ENCODE measurements around the gene CAMK2D. TPM values are rescaled to one million over a fixed set of nuclear protein-coding genes. Genes with fewer than 3 reads are reported as not detected.

Gene CAMK2D
- total RNA-seq, 1 experiment from 2014 or later = 35.8 TPM

- Histone ChIP-seq H3K9me3 (ENCODE audit: low read depth, low read length, poor library complexity, severe bottlenecking) (no peaks in the 10 kb centered on the region), H3K36me3 (ENCODE audit: insufficient read depth, low read length, poor library complexity, severe bottlenecking) (no peaks in the 10 kb centered on the region), H3K4me3 (ENCODE audit: low read depth, low read length, poor library complexity, severe bottlenecking) (no peak overlapping the region), H3K27me3 (replicated peaks; ENCODE audit: insufficient read depth, low read depth, low read length, poor library complexity) (no peaks in the 10 kb centered on the region), H3K4me1 (ENCODE audit: insufficient read depth, low read length, poor library complexity, severe bottlenecking) (no peaks in the 10 kb centered on the region), H3K27ac (ENCODE audit: low read depth, low read length, poor library complexity, severe bottlenecking) (no peak overlapping the region)
- CTCF ChIA-PET = no interaction called here
- POLR2A ChIA-PET (ENCODE audit: low non-redundant PET) = no interaction called here
- no peak for DNase-seq (ENCODE audit: low spot score)
- intact Hi-C loops (cut with micrococcal nuclease; ENCODE audit: unreplicated experiment) = no loop called here
- no TSS peak for BruUV-seq (replicated peaks)
- TF ChIP-seq CTCF (conservative IDR thresholded peaks at IDR 0.05; ENCODE audit: low read depth, low read length) = no peak
- TF ChIP-seq EZH2 (IDR thresholded peaks at IDR 0.05; ENCODE audit: borderline replicate concordance, low read depth, low read length, poor library complexity, severe bottlenecking) = no peak
Measured at GRCh38 chr4:113610537-113610936, 151.0 kb downstream of the CAMK2D start.

- H3K27ac ChIP-seq (ENCODE audit: low read depth, low read length, poor library complexity, severe bottlenecking) = no peak overlapping the region
- no peak for TF ChIP-seq EZH2 (IDR thresholded peaks at IDR 0.05; ENCODE audit: borderline replicate concordance, low read depth, low read length, poor library complexity, severe bottlenecking)
- TF ChIP-seq CTCF (conservative IDR thresholded peaks at IDR 0.05; ENCODE audit: low read depth, low read length) = no peak
- H3K9me3 ChIP-seq (ENCODE audit: low read depth, low read length, poor library complexity, severe bottlenecking) = no peaks in the 10 kb centered on the region
- no peaks in the 10 kb centered on the region for H3K36me3 ChIP-seq (ENCODE audit: insufficient read depth, low read length, poor library complexity, severe bottlenecking)
- no peaks in the 10 kb centered on the region for H3K27me3 ChIP-seq (replicated peaks; ENCODE audit: insufficient read depth, low read depth, low read length, poor library complexity)
- BruUV-seq (replicated peaks) = no TSS peak
- intact Hi-C loops (cut with micrococcal nuclease; ENCODE audit: unreplicated experiment) = no loop called here
- POLR2A ChIA-PET (ENCODE audit: low non-redundant PET) = no interaction called here
- no peak for DNase-seq (ENCODE audit: low spot score)
- CTCF ChIA-PET = no interaction called here
- H3K4me1 ChIP-seq (ENCODE audit: insufficient read depth, low read length, poor library complexity, severe bottlenecking) = no peaks in the 10 kb centered on the region
- H3K4me3 ChIP-seq (ENCODE audit: low read depth, low read length, poor library complexity, severe bottlenecking) = no peak overlapping the region
Measured at GRCh38 chr4:113607998-113608397, 153.5 kb downstream of the CAMK2D start.

GRCh38 chr4:113607147-113607720 is 154.3 kb downstream of the CAMK2D start:
- DNase-seq (ENCODE audit: low spot score) = no peak
- intact Hi-C loops (cut with micrococcal nuclease; ENCODE audit: unreplicated experiment) = no loop called here
- ChIA-PET CTCF (no interaction called here), POLR2A (ENCODE audit: low non-redundant PET) (no interaction called here)
- H3K27ac ChIP-seq (ENCODE audit: low read depth, low read length, poor library complexity, severe bottlenecking) = no peak overlapping the region
- H3K9me3 ChIP-seq (ENCODE audit: low read depth, low read length, poor library complexity, severe bottlenecking) = no peaks in the 10 kb centered on the region
- no peak for TF ChIP-seq CTCF (conservative IDR thresholded peaks at IDR 0.05; ENCODE audit: low read depth, low read length)
- TF ChIP-seq EZH2 (IDR thresholded peaks at IDR 0.05; ENCODE audit: borderline replicate concordance, low read depth, low read length, poor library complexity, severe bottlenecking) = no peak
- no peaks in the 10 kb centered on the region for H3K4me1 ChIP-seq (ENCODE audit: insufficient read depth, low read length, poor library complexity, severe bottlenecking)
- BruUV-seq (replicated peaks) = no TSS peak
- H3K4me3 ChIP-seq (ENCODE audit: low read depth, low read length, poor library complexity, severe bottlenecking) = no peak overlapping the region
- H3K36me3 ChIP-seq (ENCODE audit: insufficient read depth, low read length, poor library complexity, severe bottlenecking) = no peaks in the 10 kb centered on the region
- no peaks in the 10 kb centered on the region for H3K27me3 ChIP-seq (replicated peaks; ENCODE audit: insufficient read depth, low read depth, low read length, poor library complexity)
